PFSK-1 (cell line): Measurements from ENCODE around the gene ZC3H4.

Experiments used
- FOXP2 ChIP-seq: optimal IDR thresholded peaks from 2 replicates; pipeline ENCODE3; 2011; ENCODE audit warnings: borderline replicate concordance, control low read depth, inconsistent platforms; ENCODE audit not compliant: insufficient read depth; ENCODE audit errors: extremely low read length, extremely low read depth
- POLR2AphosphoS5 ChIP-seq: IDR thresholded peaks from 2 replicates; pipeline ENCODE4 v1.6.1; 2012; ENCODE audit warnings: low read depth, mild to moderate bottlenecking, control low read depth, low read length, moderate library complexity
- REST ChIP-seq, 2 experiments: IDR thresholded peaks; 2 replicates each; pipeline versions ENCODE4 v1.6.1 to v1.8.0; 2011 to 2012; ENCODE audit warnings: low read depth in 2 of 2, low read length in 2 of 2, control low read depth in 1 of 2, inconsistent platforms in 1 of 2, mild to moderate bottlenecking in 1 of 2, moderate library complexity in 1 of 2; ENCODE audit not compliant: insufficient read depth in 1 of 2
- SIN3A ChIP-seq: IDR thresholded peaks from 2 replicates; pipeline ENCODE4 v1.6.1; 2012; ENCODE audit warnings: mild to moderate bottlenecking, low read length, moderate library complexity, borderline replicate concordance; ENCODE audit not compliant: insufficient read depth
- TAF1 ChIP-seq: IDR thresholded peaks from 2 replicates; pipeline ENCODE4 v1.6.1; 2012; ENCODE audit warnings: low read length, control low read depth, borderline replicate concordance; ENCODE audit not compliant: insufficient read depth

The ZC3H4 gene

DNA sequence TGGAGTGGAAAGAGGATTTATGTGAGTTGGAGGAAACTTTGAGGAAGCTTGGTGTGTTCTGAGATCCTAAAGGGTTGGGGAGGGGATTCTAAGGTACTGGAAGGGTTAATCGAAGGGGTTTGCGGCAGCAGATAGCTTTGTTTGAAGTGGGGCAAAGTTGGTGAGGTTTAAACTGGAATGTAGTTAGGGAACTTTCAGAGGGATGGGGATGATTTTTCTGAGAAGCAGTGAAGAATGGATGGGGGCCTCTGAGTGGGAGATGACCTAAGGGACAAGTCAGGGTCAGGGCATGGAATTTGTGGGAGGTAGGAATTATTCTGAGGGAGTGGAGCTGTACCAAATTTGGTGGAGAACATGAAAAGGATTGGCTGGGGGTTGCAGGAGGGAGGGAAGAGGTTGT lies 21.0 kb upstream of the ZC3H4 start:
- no peak for TF ChIP-seq FOXP2
- no peak for TF ChIP-seq TAF1
- no peak for TF ChIP-seq POLR2AphosphoS5
- no peak for TF ChIP-seq REST (IDR thresholded peaks at IDR 0.05; ENCODE audit: insufficient read depth in 1 of 2, low read depth in 2 of 2, low read length in 2 of 2)
- TF ChIP-seq SIN3A = no peak

GRCh38 chr19:47133021-47133471 lies 19.5 kb upstream of the ZC3H4 start:
- TF ChIP-seq POLR2AphosphoS5 (no peak), FOXP2 (no peak), TAF1 (no peak), SIN3A (no peak), REST (IDR thresholded peaks at IDR 0.05; ENCODE audit: insufficient read depth in 1 of 2, low read depth in 2 of 2, low read length in 2 of 2) (no peak)

DNA sequence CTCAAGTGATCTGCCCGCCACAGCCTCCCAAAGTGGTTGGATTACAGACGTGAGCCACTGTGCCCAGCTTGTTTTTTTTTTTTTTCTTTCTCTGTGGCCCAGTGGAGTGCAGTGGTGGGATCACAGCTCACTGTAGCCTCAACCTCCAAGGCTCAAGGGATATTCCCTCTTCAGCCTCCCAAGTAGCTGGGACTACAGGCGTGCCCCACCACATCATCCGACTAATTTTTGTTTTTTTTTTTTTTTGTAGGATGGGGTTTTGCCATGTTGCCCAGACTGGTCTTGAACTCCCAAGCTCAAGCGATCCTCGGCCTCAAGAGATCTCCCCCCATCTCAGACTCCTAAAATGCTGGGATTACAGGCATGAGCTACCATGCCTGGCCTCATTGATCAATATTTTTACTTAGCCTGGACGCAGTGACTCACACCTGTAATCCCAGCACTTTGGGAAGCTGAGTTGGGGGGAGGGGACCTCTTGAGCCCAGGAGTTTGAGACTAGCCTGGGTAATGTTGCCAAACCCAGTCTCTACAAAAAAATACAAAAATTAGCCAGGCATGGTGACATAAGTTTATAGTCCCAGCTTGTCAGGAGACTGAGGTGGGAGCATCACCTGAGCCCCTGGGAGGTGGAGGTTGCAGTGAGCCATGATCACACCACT lies 18.7 kb upstream of the ZC3H4 start:
- TF ChIP-seq TAF1 = no peak

GRCh38 chr19:47130589-47131227 lies 17.1 kb upstream of the ZC3H4 start, which contains the start of gene SAE1:
SAE1 (plus strand) TSS chr19:47130835; CDS start chr19:47130931, 96 bp downstream.
- TF ChIP-seq POLR2AphosphoS5 (peak; percentile 76), REST (IDR thresholded peaks at IDR 0.05; ENCODE audit: insufficient read depth in 1 of 2, low read depth in 2 of 2, low read length in 2 of 2) (0 out of 4 replicates have a peak, but pooled peaks have one; percentile 18 to 30), FOXP2 (peak; percentile 81), SIN3A (no peak), TAF1 (peak; percentile 93)

GRCh38 chr19:47130120-47130588 lies 16.6 kb upstream of the ZC3H4 start:
- TF ChIP-seq TAF1 (no peak), POLR2AphosphoS5 (no peak), REST (IDR thresholded peaks at IDR 0.05; ENCODE audit: insufficient read depth in 1 of 2, low read depth in 2 of 2, low read length in 2 of 2) (no peak), FOXP2 (no peak), SIN3A (no peak)
